Inflammatory macrophage treated with lipopolysaccharide for 4 hours (primary cell): Measurements from ENCODE around the gene MTHFD2L.

Source experiments
- DNase-seq: peaks from one replicate; pipeline ENCODE4 v3.0.0-alpha.2; 2020

The MTHFD2L gene

DNA sequence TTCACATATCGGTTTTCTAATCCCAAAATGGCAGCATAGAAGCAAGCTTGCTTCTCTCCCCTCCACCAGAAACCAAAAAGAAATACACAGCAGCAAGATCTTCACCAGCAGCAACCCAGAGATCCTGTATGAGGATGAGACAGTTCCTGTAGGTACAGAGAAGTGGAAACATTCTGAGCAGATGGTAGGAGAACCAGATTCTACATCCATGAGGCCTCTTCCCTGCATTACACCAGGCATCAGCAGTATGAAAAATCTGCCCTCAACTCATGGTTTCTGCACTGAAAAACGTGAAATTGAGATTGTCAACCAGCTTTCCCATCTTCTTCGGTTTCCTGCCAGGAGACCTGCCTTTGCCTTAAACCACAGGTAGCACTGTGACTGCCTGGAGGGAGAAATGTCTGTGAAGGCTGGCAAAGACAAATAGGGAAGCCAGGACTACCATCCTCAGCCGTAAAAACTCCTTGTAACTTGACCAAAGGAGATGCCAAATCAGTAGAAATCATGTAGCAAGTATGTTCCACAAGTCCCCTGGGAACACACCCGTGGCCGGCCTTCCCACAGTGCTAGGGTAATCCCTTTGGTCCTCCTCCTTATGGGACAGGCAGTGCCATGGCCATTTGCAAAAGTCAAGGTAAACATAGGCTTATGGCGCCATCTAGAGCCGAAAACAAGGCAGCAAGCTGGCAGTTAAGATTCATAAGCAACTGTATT is 24.0 kb upstream of the MTHFD2L start:
- peak; percentile 80 for DNase-seq

DNA sequence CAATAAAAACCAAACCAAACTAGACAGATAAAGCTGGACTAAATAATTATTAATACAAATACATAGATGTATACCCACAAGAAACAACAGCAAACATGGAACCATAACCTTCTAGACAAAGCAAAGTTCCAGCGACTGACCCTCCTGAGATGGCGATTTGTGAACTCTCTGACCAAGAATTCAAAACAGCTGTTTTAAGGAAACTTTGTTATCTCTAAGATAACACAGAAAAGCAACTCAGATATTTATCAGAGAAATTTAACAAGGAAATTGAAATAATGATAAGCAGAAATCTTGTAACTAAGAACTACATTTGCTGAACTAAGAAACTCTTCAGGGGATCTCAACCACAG is 23.4 kb upstream of the MTHFD2L start:
- no peak for DNase-seq

DNA sequence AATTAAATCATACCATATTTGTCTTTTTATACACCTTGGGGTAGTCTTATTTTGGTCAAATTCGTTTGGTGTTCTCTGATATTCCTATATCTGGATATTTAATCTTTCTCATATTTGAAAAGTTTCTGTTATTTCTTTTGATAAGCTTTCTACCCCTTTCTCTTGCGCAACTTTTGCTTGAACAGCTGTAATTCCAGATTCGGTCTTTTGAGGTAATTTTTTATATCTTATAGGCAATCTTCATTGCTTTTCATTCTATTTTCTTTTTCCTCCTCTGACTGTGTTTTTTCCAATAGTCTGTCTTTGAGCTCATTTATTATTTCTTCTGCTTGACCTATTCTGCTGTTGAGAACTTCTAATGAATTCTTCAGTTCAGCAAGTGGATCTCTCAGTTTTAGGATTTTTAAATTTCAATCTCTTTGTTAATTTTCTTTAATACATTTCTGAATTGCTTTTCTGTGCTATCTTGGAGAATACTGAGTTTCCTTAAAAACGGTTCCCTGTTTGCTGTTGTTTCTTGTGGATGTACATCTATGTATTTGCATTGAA is 11.3 kb upstream of the MTHFD2L start:
- DNase-seq, result no peak

DNA sequence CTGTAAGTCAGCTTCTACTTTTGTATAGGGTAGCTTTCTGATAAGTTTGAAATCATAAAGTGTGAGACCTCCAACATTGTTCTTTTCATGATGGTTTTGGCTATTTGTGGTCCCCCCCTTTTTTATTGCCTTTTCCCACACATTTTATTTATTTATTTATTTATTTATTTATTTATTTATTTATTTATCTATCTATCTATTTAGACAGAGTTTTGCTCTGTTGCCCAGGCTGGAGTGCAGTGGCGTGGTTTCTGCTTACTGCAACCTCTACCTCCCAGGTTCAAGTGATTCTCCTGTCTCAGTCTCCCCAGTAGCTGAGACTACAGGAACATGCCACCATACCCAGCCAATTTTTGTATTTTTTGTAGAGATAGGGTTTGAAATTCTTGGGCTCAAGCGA is 9.7 kb upstream of the MTHFD2L start:
- no peak for DNase-seq

DNA sequence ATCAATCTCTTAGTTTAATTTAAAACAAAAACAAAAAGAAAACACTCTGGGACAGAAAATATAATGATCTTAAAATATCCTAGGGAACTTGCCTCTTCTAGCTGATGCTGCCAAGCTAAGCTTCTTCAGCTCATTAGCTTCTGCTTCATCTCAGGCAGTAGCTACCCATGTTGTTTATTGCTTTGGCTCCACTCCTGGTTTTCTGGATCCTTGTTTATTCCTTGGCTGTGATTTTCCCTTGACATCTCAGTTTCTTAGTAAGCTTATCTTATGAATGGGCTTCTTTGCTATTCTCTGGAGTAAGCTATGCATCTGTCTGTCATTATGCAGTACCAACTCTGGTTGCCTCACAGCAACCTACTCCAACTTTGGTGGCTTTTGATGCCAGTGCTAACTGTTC is 5.1 kb upstream of the MTHFD2L start:
- no peak for DNase-seq

DNA sequence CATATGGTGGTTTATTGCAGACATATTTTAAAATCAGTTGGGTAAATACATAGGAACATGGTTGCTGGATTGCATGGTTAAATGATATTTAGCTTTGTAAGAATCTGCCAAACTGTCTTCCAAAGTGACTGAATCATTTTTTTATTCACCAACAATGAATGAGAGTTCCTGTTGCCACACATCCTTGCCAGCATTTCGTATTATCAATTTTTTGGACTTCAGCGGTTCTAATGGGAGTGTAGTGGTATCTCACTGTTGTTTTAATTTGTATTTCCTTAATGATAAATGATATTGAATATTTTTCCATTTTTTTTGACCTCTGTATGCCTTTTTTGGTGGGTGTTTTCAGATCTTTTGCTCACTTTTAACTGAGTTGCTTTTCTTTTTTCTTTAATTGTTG is 1.4 kb upstream of the MTHFD2L start:
- DNase-seq, result no peak

DNA sequence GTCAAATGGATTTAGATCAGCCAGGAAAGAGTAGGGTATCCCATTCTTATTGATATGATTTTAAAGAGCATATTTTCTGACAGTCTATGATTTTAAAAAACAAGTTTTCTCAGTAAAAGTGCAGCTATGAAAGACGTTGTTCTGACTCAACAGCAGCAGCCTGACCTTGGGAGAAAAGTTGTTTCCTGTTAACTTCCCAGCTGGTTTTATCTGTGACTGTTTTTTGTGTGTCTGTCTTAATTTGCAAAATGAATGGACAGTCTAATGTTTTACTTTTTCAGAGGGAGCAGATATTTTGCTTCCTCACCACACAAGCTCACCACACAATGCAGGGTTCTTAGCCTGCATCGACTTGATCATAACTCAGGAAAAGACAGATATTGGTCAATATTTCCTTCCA is 764 bp upstream of the MTHFD2L start:
- DNase-seq, result peak; percentile 18

DNA sequence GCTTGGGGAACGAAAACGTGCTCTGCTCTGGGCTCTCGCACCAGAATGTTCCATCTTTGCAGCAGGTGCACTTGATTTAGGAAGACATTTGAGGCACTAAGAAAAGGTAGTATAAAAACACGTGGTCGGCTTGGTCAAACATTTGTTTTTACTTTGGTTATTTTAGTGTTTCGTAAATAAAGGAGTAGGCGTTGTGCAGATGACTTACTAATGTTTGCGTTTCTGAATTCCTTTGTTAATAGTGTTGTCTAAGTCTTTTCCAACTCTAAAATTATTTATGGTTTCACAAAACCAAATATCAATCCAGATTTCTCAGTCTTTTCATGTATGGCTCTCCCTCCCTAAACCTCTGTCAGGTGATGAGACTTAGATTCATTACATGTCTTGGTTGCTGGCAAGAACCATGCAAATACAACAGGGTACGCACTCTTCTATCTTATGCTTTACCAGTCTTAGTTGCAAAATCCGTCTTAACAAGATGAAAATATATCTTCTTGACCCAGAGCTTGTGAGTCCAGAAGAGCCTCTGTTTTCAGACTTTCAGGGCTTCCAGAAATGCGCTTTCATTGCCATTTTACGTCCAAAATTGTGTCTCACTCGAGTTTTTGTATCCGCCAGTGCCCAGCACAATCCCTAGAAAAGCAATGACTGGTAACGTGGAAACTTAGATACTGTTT is 686 bp downstream of the MTHFD2L start:
- DNase-seq, result no peak

DNA sequence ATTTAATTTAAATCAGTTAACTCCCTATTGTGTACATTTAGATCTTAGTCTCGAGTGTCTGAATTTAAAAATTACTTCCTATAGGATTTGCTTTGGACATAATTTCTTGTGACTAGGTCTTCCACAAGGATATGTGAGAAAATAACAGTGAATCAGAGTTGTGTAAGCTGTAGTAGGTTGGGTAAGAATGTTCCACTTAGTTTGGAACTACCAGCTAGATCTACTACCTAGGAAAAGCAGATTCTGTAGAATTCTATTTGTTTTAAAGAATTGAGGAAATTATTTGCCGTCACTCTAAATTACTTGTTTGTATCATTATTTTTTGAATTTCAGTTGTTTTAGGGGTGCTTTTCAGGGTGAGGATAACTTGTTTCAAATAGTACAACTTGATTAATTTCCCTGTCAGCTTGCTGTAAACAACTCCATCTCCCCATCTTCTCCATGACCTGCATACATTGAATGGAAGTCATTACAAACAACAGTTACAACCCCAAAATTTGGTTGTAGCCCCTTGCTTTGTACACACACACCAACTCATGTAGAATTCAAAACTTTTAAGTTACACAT is 1.3 kb downstream of the MTHFD2L start:
- DNase-seq, result peak; percentile 56

DNA sequence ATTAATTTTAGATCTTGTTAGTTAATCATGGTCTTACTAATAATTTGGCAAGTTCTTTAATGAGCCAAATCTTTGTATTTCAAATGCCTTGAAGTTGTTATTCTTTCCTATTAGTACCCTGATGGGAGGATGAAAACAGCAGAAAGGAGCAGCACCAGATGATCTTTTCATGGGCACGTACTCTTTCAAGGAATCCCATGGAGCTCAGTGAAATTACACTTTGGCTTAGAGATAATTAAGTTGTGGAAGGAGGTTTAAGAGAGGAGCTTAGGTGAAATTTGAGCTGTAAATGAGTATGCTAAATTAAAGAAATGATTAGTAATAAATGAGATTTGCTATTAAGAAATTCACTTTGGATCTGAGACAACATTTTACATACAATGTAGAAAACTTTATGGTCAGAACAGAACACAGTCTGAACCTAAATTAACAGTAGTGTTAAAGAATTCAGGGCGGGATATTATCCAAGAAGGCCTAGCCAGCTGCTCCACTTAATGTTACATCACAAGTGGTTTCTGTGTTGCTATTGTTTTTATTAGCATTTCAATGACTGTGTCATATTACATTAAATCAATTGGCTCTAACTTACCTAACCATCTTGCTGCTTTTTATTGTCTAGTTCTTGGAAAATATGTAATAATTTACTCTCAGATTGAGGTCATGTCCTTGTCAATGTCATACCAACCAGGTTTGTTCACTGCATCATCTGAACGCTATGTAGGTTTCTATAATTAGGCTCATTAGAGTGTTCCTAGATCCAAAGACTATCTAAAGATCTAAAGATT is 3.9 kb downstream of the MTHFD2L start:
- DNase-seq, result no peak

DNA sequence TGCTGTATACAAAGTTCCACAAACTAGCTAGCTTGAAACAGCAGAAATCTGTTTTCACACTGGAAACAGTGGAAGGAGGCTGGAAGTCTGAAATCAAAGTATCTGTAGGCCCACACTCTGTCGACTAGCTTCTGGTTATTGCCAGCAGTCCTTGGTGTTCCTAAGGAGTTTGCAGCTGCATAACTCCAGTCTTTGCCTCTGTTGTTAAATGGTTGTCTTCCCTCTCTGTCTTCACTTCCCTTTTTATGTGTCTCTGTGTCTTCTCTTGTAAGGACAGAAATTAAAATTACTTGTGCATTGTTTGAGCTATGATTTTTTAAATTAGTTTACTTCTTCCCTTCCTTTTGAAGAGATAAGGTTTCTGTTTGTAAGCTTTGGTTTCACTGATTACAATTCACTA is 8.2 kb downstream of the MTHFD2L start:
- no peak for DNase-seq

DNA sequence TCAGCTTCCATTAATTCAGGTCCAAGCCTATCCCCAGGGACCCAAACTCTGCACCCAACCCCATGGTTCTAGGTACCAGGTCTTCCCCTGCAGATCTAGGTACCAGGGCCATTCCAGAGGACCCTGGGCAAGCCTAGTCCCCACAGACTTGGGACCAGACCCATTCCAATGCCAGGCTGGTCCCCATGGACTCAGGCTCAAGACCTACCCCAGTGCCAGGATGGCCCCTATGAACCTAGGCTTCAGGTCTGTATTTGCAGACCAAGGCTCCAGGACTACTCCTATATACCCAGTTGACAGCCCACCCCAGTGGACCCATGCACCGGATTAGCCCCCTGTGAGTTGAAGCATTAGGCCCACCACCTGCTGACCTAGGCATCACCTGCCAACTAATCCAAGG is 8.9 kb downstream of the MTHFD2L start:
- no peak for DNase-seq

DNA sequence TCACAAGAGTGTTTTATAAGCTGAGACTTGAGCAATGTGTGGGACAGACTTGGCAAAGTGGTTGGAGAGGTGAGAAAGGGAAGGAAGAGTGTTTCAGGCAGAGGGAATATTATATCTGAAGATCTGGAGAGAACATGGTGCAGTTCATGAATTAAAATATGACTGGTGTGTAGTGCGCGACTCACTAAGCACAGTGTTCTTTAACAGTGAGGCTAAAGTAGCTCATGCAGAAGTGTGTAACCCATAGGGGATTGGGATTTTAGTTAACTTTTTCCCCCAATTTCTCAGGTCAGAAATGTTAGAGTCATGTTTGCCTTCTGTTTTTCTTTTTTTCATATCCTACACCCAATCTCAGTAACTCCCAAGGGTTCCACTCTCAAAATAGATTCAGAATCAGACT is 9.7 kb downstream of the MTHFD2L start:
- DNase-seq, result no peak

DNA sequence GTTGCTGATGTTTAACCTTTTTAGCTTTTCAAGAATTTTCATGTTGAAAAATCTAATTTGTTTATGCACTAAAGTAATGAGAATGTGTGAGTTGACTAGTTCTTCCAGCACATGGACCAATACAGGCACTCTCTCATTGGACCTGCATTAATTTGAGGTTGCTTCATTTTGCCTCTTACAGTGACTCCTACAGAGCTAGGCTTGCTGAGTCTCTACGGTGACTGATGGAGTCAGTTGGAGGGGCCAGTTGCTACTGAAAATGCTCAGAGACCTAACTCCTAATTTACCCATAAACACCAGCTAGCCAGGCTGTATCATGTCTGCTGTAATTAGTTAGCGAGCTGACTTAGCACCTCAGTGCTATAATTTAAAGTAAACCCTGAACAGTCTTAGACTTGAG is 10.9 kb downstream of the MTHFD2L start:
- no peak for DNase-seq

DNA sequence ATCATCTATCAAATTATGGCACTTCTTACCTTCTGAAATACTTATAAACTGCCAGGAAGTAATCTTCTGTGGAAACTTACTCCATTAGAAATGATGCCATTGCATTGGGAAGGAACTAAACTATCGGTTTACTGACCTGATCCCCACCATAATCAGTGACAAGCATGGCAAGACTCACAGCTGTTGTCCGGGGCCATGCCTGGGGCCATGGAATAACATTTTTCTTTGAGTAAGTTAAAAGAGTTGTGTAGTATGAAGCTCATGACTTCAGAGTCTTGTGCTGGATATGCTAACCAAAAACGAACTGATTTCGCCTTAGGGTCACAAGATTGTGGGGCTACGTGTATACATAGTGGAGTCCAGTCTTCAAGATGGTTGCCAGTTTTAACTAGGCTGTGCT is 15.4 kb downstream of the MTHFD2L start:
- DNase-seq, result no peak

DNA sequence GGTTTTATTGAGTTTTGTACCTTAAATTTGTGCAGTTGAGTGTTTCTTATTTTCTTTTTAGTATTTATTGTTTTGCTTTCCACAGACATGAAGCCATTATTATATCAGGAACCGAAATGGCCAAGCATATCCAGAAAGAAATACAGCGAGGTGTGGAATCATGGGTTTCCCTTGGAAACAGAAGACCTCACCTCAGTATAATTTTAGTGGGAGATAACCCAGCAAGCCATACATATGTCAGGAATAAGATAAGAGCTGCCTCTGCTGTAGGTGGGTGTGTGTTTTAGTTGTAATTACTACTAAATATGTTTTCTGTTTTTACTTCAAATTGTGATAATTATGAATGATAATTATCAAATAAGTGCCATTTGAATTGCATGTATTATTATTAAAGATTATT is 16.5 kb downstream of the MTHFD2L start:
- no peak for DNase-seq

DNA sequence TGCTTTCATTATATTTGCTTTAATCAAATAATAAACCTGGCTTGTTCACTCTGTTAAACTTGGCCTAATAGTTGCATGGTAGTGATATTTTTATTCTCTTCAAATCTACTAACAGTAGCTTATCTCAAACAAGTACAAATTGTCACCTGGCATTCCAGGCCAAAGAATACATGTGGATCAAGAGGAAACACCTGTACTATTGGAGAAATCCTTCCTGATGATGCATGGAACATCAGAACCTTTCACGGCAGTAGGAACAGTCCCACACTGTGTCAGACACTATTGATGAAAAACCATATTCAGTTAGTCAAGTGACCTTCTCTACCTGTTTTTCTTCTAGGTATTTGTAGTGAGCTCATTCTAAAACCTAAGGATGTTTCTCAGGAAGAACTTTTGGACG is 17.0 kb downstream of the MTHFD2L start:
- no peak for DNase-seq

DNA sequence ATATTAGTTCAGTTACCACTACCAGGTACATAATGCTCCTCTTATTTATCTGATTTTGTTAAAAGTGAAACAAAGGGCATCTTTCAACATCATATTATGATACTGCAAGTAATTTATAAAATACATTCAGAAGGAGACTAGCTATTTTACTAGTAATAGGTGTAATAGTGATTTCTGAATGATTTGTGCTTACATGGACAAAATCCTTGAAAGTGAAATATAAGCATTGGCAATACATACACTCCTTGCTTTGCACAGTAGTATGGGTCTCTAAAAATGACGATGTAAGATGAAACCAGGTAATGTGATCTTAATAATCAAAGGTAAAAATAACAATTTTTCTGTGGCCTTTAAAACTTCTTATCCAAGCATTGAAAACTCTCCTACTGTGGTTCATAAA is 17.5 kb downstream of the MTHFD2L start:
- no peak for DNase-seq

DNA sequence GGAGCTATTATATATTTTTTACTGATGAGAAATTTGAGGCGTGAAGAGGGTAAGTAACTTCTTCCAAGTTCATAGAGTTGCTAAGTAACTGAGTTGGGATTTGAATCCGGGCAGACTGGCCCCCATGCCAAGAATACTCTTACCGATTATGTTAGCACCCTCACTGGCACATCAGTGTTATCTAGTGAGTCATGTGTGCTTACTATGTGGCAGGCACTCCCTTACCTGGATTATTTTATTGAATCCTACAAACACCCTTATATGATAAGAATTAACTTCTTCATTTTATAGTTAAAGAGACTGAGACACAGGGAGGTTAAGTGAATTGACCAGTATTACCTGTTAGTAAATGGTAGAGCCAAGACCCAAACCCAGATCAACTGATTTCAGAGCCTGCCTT is 20.9 kb downstream of the MTHFD2L start:
- DNase-seq, result no peak

DNA sequence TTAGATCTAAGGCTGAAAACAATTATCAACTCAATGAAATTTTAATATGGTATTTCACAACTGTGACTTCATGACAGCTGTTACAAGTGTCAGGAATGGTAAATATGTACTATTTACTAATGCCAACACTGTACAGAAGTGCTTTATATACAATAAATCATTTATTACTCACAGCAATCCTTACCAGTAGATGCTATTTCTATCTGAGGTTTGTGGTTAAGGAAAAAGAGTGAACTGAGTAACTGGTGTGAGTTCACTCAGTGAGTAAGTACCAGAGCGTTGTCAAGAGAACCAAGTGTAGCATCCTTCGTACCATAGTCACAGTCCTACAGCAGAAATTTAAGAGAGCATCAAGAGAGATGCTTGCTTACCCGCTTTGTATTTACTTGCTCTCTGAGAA is 23.3 kb downstream of the MTHFD2L start:
- DNase-seq, result no peak

DNA sequence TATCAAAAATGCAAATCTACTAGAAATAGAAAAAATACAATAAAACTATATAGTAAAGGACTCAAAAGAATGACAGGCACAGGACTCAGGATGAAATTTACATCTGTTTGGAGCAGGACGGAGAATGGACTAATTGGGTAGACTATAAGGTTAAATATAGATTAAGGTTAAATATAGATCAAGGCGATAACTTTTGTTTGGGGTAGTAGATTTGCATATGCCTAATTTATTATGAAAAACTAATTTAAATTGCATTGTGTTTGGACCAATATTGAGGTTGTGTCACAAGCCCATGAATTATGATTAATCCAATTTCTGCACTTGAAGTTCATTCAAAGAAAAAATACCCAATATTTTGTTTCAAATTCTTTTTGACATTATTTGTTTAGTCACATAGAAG is 31.0 kb downstream of the MTHFD2L start:
- DNase-seq, result no peak

DNA sequence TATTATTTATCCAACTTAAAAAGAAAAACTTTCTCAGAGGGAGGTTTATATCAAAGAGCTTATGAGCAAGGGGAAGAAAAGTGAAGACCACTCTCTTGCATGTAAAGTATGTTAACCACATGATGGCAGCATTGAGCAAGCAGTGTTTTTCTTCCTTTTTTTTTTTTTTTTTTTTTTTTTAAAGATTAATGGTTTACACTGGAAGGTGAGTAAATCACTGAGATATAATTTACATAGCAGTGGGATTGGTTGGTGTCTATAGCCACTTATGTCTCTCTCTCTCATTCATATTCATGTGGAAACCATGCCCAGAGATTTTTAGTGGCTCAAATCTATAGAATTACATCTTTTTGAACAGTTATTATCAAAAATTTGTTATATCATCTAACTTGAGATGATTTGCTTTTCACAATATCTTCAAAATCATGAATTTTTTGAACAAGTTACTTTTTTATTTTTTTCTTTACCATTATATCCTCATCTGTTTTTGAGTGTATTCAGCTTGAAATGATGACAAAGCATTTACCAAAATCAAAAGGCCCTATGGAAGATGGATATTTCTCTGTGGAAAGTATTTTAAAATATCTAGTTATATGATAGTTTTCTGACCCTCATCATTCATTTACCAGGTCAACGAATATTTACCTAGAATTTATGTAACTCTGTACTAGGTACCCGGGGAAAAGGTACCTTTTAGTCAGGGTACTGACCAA is 31.6 kb downstream of the MTHFD2L start:
- peak; percentile 66 for DNase-seq

DNA sequence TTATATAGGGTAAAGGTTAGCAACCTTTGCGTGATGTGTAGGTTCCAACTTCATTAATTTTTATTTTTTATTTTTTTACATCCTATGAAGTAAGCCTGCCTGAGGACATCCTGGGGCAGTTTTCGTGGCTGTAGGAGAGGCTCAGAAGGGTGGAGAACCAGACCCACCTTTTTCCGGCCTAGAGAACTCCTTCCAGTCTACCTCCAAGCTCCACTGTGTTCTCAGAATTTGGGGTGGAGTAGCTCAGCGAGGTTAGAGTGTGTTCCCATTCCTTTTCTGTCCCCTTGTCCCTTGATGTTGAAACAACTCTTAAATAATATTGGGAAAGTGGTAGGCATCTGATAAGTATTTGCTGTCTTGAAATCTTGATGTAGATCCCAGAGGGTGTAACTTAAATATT is 32.4 kb downstream of the MTHFD2L start:
- no peak for DNase-seq
